A549 (cell line): Measurements from ENCODE around the gene SETD1B. TPM values are rescaled to one million over a fixed set of nuclear protein-coding genes. Genes with fewer than 3 reads are reported as not detected.

Experiments used
- ATAC-seq, 2 experiments: fragments of 200-7000 bp in 1 of 2; fragments of >200 bp in 1 of 2; cut with Nextera tagmentation in 1 of 2; cut with Tn5 transposase in 1 of 2; 3 replicates each; pipeline versions ENCODE4 v1.8.0 to v1.9.1; 2018 to 2020; ENCODE audit warnings: mild to moderate bottlenecking in 1 of 2, moderate library complexity in 1 of 2
- CTCF ChIA-PET: fragments of 300-600 bp; sonication (Branson Sonifier 250); formaldehyde crosslinking; extraction: SDS; loops from one replicate; lab custom pipeline; 2021; ENCODE audit warnings: antibody characterized with exemption, inconsistent platforms; lab: Yijun Ruan, JAX
- POLR2A ChIA-PET: fragments of 350-600 bp; formaldehyde crosslinking; extraction: SDS; loops from one replicate; lab custom pipeline; 2021; ENCODE audit warnings: antibody characterized with exemption, inconsistent platforms; lab: Yijun Ruan, JAX
- DNase-seq, 2 experiments: peaks; one replicate each; pipeline versions ENCODE4 v3.0.0 to v3.0.0-alpha.2; 2011 to 2016; ENCODE audit warnings: low read depth in 1 of 2, low spot score in 1 of 2
- FAIRE-seq: peaks from 2 replicates; lab custom pipeline; 2011; peaks lifted over from hg19 to GRCh38; lab: Jason Lieb, UNC
- H3K27ac ChIP-seq, 2 experiments: fragments of >200 bp; sonication (Bioruptor Twin); formaldehyde crosslinking; 3 replicates each; pipeline ENCODE4 v1.5.1; 2016 to 2017
- H3K4me1 ChIP-seq: fragments of >200 bp; sonication (Bioruptor Twin); formaldehyde crosslinking; 3 replicates; pipeline ENCODE4 v1.6.1; 2016
- H3K4me2 ChIP-seq: fragments of >200 bp; sonication (Bioruptor Twin); formaldehyde crosslinking; 3 replicates; pipeline ENCODE4 v1.6.1; 2016
- H3K4me3 ChIP-seq: fragments of >200 bp; sonication (Bioruptor Twin); formaldehyde crosslinking; 3 replicates; pipeline ENCODE4 v1.5.1; 2016
- H3K9me3 ChIP-seq: fragments of >200 bp; sonication (Bioruptor Twin); formaldehyde crosslinking; 3 replicates; pipeline ENCODE4 v1.6.1; 2016
- BHLHE40 ChIP-seq: IDR thresholded peaks from 2 replicates; pipeline ENCODE4 v1.6.1; 2012; ENCODE audit warnings: low read depth, low read length, inconsistent platforms
- CEBPB ChIP-seq, 2 experiments: fragments of >200 bp in 1 of 2; sonication (Bioruptor Twin) in 1 of 2; formaldehyde crosslinking in 1 of 2; IDR thresholded peaks; 2 replicates each; pipeline ENCODE4 v1.6.1; 2012 to 2016
- EP300 ChIP-seq, 2 experiments: fragments of >200 bp; sonication (Bioruptor Twin); formaldehyde crosslinking; IDR thresholded peaks; 2 replicates in 1 of 2; 3 replicates in 1 of 2; pipeline ENCODE4 v1.6.1; 2016 to 2017
- ESRRA ChIP-seq: fragments of 150-350 bp; IDR thresholded peaks from 2 replicates; pipeline ENCODE4 v1.6.1; 2014; ENCODE audit warnings: mild to moderate bottlenecking, low read length, borderline replicate concordance
- FOSL2 ChIP-seq, 2 experiments: fragments of 450-650 bp in 1 of 2; fragments of >200 bp in 1 of 2; sonication (Bioruptor Twin) in 1 of 2; formaldehyde crosslinking; IDR thresholded peaks; 2 replicates each; pipeline versions ENCODE4 v1.5.0 to v1.6.1; 2016 to 2020; ENCODE audit warnings: mild to moderate bottlenecking in 1 of 2, moderate library complexity in 1 of 2
- GATA3 ChIP-seq: IDR thresholded peaks from 2 replicates; pipeline ENCODE4 v1.6.1; 2012; ENCODE audit warnings: borderline replicate concordance
- HOXA7 ChIP-seq: fragments of 250-450 bp; sonication (Bioruptor Pico); IDR thresholded peaks from 2 replicates; pipeline ENCODE4 v1.5.0; 2020; ENCODE audit warnings: mild to moderate bottlenecking, moderate library complexity
- JUN ChIP-seq, 2 experiments: fragments of >200 bp; sonication (Bioruptor Twin); formaldehyde crosslinking; IDR thresholded peaks; 2 replicates in 1 of 2; 3 replicates in 1 of 2; pipeline ENCODE4 v1.6.1; 2016 to 2017
- JUNB ChIP-seq: fragments of >200 bp; sonication (Bioruptor Twin); formaldehyde crosslinking; IDR thresholded peaks from 2 replicates; pipeline ENCODE4 v1.6.1; 2016
- RAD21 ChIP-seq, 2 experiments: fragments of >200 bp in 1 of 2; sonication (Bioruptor Twin) in 1 of 2; formaldehyde crosslinking in 1 of 2; IDR thresholded peaks in 1 of 2; conservative IDR thresholded peaks in 1 of 2; 2 replicates in 1 of 2; 3 replicates in 1 of 2; pipeline ENCODE4 v1.6.1; 2012 to 2018; ENCODE audit warnings: inconsistent platforms in 1 of 2
- RNF2 ChIP-seq: fragments of 200-600 bp; sonication (generic); IDR thresholded peaks from 2 replicates; pipeline ENCODE4 v1.6.1; 2016; ENCODE audit warnings: low read depth, mild to moderate bottlenecking, antibody characterized with exemption, moderate library complexity, borderline replicate concordance
- SMC3 ChIP-seq: fragments of >200 bp; sonication (Bioruptor Twin); formaldehyde crosslinking; IDR thresholded peaks from 3 replicates; pipeline ENCODE4 v1.6.1; 2018; ENCODE audit warnings: inconsistent platforms
- ZC3H11A ChIP-seq: fragments of 450-650 bp; IDR thresholded peaks from 2 replicates; pipeline ENCODE4 v1.6.1; 2014; ENCODE audit warnings: antibody characterized with exemption, mild to moderate bottlenecking
- WGBS: methylation state at CpG from one replicate; pipeline ENCODE4 v1.1.6; 2017; ENCODE audit errors: missing lambda C conversion rate; 5-methylcytosine and 5-hydroxymethylcytosine counted together
- polyA plus RNA-seq, 4 experiments: library from polyadenylated mRNA; depleted of rRNA in 3 of 4; stranded (reverse); fragments of >200 nt; fragmentation: RNase III in 1 of 4; extraction: RNeasy Plus Mini Kit Qiagen cat#74134 plus additional on column Dnase treatment in 1 of 4; gene quantifications; 2 replicates in 3 of 4; 3 replicates in 1 of 4; pipeline ENCODE4 v1.2.3, GENCODE V29; 2011 to 2017
- TF ChIP-seq, protein P1 (sequence below): IDR thresholded peaks from 2 replicates; pipeline ENCODE4 v1.6.1; 2012
- TF ChIP-seq, protein P2 (sequence below): fragments of >200 bp; sonication (Bioruptor Twin); formaldehyde crosslinking; IDR thresholded peaks from 3 replicates; pipeline ENCODE4 v1.5.1; 2016
- TF ChIP-seq, protein P3 (sequence below): fragments of >200 bp; sonication (Bioruptor Twin); formaldehyde crosslinking; IDR thresholded peaks from 2 replicates; pipeline ENCODE4 v1.6.1; 2016

Gene SETD1B
- polyA plus RNA-seq, 2 of the 4 experiments (the other 2 are of a cell fraction): 1.1 to 8.6 TPM

DNA sequence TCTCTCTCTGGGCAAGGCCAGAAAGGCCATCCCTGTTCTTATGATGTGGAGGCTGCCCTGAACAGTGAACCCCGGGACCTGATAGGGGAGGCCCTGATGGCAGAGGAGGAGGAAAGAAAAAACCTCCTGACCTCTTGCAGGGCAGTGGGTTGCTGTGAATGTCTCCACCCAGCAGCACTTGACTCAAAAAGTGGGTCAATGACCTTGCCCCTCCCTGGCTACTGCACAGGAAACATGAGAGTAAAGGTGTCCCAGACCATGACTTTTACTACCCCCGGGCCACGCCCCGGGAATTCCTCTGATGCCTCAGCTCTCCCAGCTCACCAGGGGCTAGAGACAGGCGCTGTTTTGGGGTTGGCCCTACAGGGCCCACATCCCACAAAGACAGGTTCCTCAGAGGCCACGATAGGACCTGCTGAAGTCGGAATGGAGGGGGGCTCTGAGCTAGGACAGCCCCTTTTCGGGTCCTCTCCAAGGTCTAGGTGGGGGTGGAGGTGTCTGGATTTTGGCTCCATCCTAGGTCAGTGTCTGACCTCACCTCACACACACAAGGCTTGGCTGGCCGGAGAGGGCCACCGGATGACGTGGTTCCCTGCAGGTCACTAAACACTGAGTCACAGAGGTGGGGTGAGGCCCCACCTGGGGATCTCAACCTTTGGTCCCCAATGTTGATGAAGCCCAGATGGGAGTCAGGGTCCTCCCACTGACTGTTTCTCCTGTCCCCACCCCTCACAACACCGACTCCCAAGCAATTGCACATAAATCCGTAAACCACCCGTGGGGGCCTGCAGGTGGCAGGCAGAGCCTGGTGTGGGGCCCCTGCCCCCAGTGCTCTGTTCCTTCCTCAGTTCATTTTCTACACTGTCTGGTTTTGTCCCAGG lies 11.9 kb upstream of the SETD1B start:
- Histone ChIP-seq H3K4me2 (peak overlapping the region; percentile 78), H3K4me1 (peaks cover 78% of the 10 kb centered on the region)
- ATAC-seq (peak in 1 of 2 experiments; percentile 10; a peak in 3 of 6 replicates), FAIRE-seq (no peak)
- CTCF ChIA-PET: interaction anchor here (0.6 to 72.2 kb wide), 8 partner anchors 6 to 112 kb away, joined by 3 to 2657 read pairs (median 100); partner anchors contain the start of genes PSMD9, RHOF and SETD1B
- TF ChIP-seq BHLHE40 (no peak), FOSL2 (IDR thresholded peaks at IDR 0.05) (peak; percentile 44), FOSL2 (CRISPR knock-in tag; IDR thresholded peaks at IDR 0.05) (peak; percentile 56), GATA3 (peak; percentile 23; the same call in 1 of the 2 replicates), EP300 (IDR thresholded peaks at IDR 0.05) (peak; percentile 30 to 54; a peak in 1 of 5 replicates), HOXA7 (0 out of 2 replicates have a peak, but pooled peaks have one; percentile 21), JUNB (peak; percentile 34; the same call in 1 of the 2 replicates), ESRRA (no peak), ZC3H11A (no peak), JUN (IDR thresholded peaks at IDR 0.05) (peak in 1 of 2 experiments; percentile 59; a peak in 1 of 5 replicates)
- TF ChIP-seq, protein P1, sequence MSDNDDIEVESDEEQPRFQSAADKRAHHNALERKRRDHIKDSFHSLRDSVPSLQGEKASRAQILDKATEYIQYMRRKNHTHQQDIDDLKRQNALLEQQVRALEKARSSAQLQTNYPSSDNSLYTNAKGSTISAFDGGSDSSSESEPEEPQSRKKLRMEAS: peak; percentile 47
- TF ChIP-seq, protein P2, sequence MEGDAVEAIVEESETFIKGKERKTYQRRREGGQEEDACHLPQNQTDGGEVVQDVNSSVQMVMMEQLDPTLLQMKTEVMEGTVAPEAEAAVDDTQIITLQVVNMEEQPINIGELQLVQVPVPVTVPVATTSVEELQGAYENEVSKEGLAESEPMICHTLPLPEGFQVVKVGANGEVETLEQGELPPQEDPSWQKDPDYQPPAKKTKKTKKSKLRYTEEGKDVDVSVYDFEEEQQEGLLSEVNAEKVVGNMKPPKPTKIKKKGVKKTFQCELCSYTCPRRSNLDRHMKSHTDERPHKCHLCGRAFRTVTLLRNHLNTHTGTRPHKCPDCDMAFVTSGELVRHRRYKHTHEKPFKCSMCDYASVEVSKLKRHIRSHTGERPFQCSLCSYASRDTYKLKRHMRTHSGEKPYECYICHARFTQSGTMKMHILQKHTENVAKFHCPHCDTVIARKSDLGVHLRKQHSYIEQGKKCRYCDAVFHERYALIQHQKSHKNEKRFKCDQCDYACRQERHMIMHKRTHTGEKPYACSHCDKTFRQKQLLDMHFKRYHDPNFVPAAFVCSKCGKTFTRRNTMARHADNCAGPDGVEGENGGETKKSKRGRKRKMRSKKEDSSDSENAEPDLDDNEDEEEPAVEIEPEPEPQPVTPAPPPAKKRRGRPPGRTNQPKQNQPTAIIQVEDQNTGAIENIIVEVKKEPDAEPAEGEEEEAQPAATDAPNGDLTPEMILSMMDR: no peak
- TF ChIP-seq, all 56 proteins: peak for 7
- Histone ChIP-seq H3K9me3 (no peaks in the 10 kb centered on the region), H3K4me3 (peak overlapping the region; percentile 96), H3K27ac (peak overlapping the region; percentile 100)
- peak in 1 of 2 experiments; percentile 85 for DNase-seq
- POLR2A ChIA-PET: interaction anchor here (0.7 to 6.1 kb wide), 4 partner anchors 10 to 772 kb away, joined by 3 to 43 read pairs (median 4); no protein-coding TSS in a partner anchor
- WGBS: 5% methylated on average over 13 of the region's 14 CpGs

DNA sequence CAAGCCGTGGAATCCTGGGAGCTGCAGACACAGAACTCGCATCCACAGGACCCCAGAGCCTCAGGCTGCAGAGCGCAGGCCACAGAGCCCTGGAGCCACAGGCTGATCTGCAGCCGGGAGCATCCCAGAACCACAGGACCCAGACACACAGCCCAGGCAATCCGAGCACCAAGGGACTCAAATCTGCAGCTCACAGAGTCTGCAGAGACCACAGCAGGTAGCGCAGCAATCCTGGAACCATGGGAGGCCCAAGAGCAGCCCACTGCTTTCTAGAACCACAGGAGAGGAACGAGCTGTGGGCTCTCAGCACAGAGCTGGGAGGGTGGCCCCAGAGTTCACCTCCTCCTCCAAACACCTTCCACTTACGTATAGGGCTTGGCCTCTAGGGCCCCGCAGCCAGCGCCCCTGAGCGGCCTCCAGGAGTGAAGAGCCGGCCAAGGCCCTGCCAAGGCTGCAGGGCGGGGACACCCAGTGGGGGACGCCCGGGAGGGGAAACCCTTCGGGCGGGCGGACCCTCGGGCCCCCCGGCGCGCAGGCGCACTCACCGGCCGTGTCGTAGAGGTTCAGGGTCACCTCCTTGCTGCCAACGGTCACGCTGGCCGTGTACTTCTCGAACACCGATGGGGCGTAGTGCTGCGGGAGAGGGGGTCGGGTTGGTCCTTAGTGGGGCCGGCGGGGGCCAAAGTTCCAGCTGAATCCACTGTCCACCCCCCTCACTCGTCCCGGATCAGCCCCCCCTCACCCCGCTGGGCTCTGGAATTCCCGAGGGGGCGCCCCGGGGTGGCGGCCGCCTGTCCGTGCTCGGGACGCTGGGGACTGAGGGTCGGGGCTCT lies 11.0 kb upstream of the SETD1B start:
- H3K4me3 ChIP-seq: peak overlapping the region; percentile 96
- peaks cover 75% of the 10 kb centered on the region for H3K4me1 ChIP-seq
- H3K27ac ChIP-seq: peak overlapping the region; percentile 100
- FAIRE-seq (no peak), DNase-seq (no peak), ATAC-seq (peak; percentile 15; a peak in 5 of 6 replicates)
- WGBS: 6% methylated on average over 23 of the region's 48 CpGs
- TF ChIP-seq RNF2 (peak; percentile 46; the same call in 1 of the 2 replicates), CEBPB (IDR thresholded peaks at IDR 0.05) (no peak), SMC3 (0 out of 3 replicates have a peak, but pooled peaks have one; percentile 9), FOSL2 (IDR thresholded peaks at IDR 0.05) (no peak), FOSL2 (CRISPR knock-in tag; IDR thresholded peaks at IDR 0.05) (no peak), RAD21 (conservative IDR thresholded peaks at IDR 0.05 in 1 of 2, IDR thresholded peaks at IDR 0.05 in 1 of 2) (0 out of 5 replicates have a peak, but pooled peaks of 1 of the 2 experiments have one; percentile 7), ZC3H11A (no peak)
- TF ChIP-seq, protein P3, sequence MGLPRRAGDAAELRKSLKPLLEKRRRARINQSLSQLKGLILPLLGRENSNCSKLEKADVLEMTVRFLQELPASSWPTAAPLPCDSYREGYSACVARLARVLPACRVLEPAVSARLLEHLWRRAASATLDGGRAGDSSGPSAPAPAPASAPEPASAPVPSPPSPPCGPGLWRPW: no peak
- no peaks in the 10 kb centered on the region for H3K9me3 ChIP-seq
- POLR2A ChIA-PET: interaction anchor here (1.1 to 6.1 kb wide), 6 partner anchors 8 to 18 kb away, joined by 3 to 43 read pairs (median 8); partner anchors contain the start of gene SETD1B
- H3K4me2 ChIP-seq: peak overlapping the region; percentile 78
- CTCF ChIA-PET: interaction anchor here (0.6 to 72.2 kb wide), 18 partner anchors 7 to 331 kb away, joined by 3 to 2657 read pairs (median 8); partner anchors contain the start of genes PSMD9, RHOF, SETD1B and TMEM120B
